NB4 (cell line): ENCODE data around the gene ATP10A.
A peak's percentile ranks its signal among the peaks of the same experiment; 100 is the strongest.

Source experiments
- DNase-seq: peaks from one replicate; pipeline ENCODE4 v3.0.0; 2010; ENCODE audit warnings: low read depth
- H3K4me3 ChIP-seq: one replicate; pipeline ENCODE4 v1.5.1; 2011; ENCODE audit warnings: mild to moderate bottlenecking, low read depth, low read length, moderate library complexity
- MYC ChIP-seq: IDR thresholded peaks from 2 replicates; pipeline ENCODE4 v1.6.1; 2011; ENCODE audit warnings: low read depth, low read length
- POLR2A ChIP-seq: IDR thresholded peaks from 2 replicates; pipeline ENCODE4 v1.6.1; 2011; ENCODE audit warnings: mild to moderate bottlenecking; ENCODE audit not compliant: insufficient read length; ENCODE audit errors: extremely low read depth
- TF ChIP-seq, protein P1 (sequence below): IDR thresholded peaks from one replicate; pipeline ENCODE4 v1.5.1; 2012; ENCODE audit warnings: low read depth, low read length
- TF ChIP-seq, protein P2 (sequence below): IDR thresholded peaks from 2 replicates; pipeline ENCODE4 v1.6.1; 2011; ENCODE audit warnings: low read depth, low read length

Gene ATP10A

DNA sequence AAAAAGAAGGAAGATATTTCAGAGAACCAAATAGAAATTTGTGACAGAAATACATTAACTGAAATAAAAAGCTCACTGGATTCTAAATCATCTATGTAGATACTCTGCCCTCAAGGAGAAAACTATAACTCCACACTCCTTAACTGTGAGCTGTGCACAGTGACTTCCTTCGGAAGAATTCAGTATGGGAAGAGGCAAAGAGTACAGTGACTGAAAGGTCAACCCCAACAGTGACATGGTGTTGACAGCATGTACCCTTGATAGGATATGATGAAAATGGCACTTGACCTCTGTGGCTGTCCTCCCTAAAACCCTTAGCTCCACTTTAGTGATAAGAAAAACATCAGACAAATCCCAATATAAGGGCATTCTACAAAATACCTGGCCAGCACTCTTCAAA is 165.5 kb downstream of the ATP10A start:
- no peak for DNase-seq
- no peak for TF ChIP-seq MYC
- TF ChIP-seq, protein P1, sequence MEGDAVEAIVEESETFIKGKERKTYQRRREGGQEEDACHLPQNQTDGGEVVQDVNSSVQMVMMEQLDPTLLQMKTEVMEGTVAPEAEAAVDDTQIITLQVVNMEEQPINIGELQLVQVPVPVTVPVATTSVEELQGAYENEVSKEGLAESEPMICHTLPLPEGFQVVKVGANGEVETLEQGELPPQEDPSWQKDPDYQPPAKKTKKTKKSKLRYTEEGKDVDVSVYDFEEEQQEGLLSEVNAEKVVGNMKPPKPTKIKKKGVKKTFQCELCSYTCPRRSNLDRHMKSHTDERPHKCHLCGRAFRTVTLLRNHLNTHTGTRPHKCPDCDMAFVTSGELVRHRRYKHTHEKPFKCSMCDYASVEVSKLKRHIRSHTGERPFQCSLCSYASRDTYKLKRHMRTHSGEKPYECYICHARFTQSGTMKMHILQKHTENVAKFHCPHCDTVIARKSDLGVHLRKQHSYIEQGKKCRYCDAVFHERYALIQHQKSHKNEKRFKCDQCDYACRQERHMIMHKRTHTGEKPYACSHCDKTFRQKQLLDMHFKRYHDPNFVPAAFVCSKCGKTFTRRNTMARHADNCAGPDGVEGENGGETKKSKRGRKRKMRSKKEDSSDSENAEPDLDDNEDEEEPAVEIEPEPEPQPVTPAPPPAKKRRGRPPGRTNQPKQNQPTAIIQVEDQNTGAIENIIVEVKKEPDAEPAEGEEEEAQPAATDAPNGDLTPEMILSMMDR = no peak
- TF ChIP-seq POLR2A = no peak
- TF ChIP-seq, protein P2, sequence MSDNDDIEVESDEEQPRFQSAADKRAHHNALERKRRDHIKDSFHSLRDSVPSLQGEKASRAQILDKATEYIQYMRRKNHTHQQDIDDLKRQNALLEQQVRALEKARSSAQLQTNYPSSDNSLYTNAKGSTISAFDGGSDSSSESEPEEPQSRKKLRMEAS = no peak

DNA sequence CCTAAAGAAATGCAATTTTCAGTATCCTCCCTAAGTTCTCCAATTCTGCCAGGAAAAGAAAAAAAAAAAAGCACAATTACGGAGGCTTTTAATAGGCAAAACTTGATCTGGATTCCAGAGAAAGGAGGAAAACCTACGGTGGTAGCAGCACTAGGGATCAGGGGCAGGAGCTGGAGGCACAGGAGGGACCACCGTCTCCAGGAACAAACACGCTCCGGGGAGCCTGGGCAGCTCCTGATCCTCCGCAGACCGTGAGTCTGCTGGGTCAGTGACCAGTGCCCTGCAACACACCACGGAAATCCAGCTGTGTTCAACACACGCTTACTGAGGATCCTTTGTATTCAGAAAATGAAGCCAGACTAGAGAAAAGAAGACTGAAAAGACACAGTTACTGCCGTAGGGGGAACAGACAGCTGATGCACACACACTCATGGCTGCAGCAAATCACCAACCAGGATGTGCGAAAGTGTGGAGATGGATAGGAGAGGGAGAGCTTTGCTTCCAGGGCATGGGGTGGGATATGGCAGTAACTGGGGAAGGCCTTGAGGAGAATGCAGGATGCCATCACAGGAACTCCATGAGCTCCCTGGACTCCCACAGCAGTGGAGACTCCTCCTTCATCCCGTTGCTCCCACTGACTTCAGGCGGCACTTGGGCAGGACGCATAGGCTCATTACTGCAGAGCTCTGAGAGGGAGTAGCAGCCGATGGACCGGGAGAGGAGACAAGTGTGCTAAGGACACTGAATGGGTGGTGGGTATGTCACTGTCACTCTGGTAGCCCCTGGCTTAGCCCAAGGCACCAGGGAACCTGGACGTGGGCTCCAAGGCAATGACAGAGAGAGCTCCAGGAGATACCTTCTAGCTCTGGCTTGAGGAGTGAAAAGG is 167.0 kb downstream of the ATP10A start:
- H3K4me3 ChIP-seq = no peak overlapping the region
- DNase-seq = no peak
- no peak for TF ChIP-seq MYC
- TF ChIP-seq, protein P1 = no peak
- TF ChIP-seq, protein P2 = no peak
- TF ChIP-seq POLR2A = no peak

More for the DNA sequence above, 165.5 kb downstream of the ATP10A start:
- H3K4me3 ChIP-seq = no peak overlapping the region

DNA sequence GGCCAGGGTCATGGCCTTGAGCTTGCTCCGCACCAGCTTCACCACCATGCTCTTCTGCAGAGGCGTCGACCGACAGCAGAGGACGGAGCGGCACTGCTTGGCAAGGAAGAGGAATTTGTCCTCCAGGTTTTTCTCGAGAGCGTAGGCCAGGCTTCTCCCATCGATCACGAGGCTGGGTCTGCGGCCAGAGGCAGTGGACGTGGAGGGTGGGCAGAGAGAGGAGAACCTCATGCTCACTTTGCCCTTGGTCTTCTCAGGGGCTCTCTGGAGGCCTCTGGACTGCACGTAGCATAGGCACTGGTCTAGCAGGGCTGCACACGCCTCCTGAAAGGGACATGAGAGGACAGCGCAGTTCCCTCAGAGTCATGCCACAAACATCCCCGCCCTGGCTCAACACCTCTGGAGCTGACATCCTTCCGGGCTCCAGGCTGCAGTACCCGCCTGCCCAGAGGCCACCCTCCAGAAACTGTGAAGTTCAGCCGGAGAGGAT is 168.3 kb downstream of the ATP10A start:
- TF ChIP-seq, protein P1 = no peak
- TF ChIP-seq POLR2A = no peak
- no peak for TF ChIP-seq MYC
- TF ChIP-seq, protein P2 = no peak
- no peak overlapping the region for H3K4me3 ChIP-seq
- no peak for DNase-seq

DNA sequence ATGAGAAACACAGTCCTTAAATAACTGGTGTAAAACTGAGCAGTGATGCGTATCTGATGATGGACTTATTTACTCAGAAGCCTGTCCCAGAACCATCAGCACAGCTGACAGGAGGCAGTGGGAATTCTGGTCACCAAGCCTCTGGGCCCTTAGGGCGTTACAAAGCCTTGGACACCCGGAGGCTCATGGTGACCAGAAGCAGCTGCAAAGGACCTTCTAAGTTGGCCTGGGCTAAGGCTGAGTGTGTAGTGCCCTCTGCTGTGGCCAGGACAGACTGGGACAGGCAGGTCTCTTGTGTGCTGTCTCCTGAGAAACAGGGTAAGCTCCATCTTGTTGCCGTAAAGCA is 168.9 kb downstream of the ATP10A start:
- TF ChIP-seq POLR2A (no peak), MYC (no peak)
- TF ChIP-seq, protein P2 = no peak
- H3K4me3 ChIP-seq = no peak overlapping the region
- no peak for DNase-seq

DNA sequence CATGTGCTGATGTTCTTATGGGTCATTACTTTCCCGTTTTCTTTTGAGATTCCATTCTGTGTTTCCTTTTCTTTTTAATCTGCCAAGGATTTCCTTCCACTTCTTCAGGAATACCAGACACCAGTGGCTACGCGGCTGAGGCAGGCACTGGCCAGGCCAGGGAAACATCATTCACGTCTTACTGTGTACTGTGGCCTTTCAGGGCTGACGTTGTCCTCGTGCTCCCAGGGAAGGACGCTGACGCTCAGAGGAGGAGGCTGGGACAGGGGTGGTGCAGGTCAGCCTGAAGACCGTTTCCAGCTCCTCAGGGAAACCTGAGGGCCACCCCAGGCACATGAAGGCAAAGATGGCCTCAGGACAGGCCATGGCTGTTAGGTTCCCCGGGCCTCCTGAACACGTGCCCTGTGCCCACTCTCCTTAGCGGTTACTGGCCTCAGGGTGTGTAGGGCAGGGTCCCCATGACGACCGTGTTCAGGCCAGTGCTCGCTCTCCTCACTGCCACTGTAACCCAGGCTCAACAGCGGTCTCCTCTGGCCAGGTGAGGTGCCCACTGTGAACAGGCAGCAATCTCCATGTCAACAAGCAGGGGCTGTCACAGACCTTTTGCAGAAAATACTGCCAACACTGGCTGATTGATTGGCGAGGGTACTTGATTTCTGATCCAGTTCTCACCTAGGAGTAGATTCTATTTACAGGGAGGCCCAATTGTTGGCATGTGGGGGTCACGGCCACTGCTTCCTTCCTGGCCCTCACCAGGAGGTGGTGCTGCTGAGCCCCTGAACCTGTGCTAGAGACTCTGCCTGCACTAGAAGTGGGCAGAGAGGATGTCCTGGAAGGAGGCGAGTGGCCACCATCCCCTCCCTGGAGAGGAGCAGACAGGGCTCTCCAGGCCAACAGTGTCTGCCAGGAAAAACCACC is 169.5 kb downstream of the ATP10A start:
- peak; percentile 22 for DNase-seq
- H3K4me3 ChIP-seq = no peak overlapping the region
- TF ChIP-seq, protein P2 = no peak
- no peak for TF ChIP-seq POLR2A
- TF ChIP-seq, protein P1 = peak; percentile 76
